ENCODE data around the gene SPSB4.

Gene SPSB4

GRCh38 chr3:141152801-141153678 is 101.9 kb downstream of the SPSB4 start:
- DNase-seq (ENCODE audit: low spot score) = no peak

GRCh38 chr3:141153679-141153966 is 102.5 kb downstream of the SPSB4 start:
- no peak for DNase-seq (ENCODE audit: low spot score)

DNA sequence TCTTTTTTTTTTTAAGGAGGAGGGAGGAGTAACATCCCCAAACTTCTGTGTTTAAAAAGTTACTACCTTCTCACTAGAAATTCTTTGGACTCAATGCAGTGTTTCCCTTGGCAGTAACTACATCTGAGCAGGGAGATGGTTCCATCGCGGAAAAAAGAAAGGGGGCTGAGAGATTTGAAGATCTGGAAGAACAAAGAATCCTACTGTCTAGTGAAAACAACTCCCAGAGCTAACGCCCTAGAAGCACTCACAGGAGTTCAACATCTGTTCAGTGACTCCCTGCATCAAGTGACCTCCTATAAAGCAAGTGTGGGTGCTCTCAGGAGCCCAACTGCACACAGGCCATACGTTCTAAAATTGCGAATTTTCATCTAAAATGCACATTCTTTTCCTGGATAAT is 113.7 kb downstream of the SPSB4 start:
- DNase-seq (ENCODE audit: low spot score) = no peak

GRCh38 chr3:141167681-141168080 is 116.5 kb downstream of the SPSB4 start:
- no peak for DNase-seq (ENCODE audit: low spot score)

GRCh38 chr3:141170678-141171295 is 119.6 kb downstream of the SPSB4 start:
- DNase-seq (ENCODE audit: low spot score) = no peak

GRCh38 chr3:141174674-141175073 is 123.5 kb downstream of the SPSB4 start:
- DNase-seq (ENCODE audit: low spot score) = no peak

GRCh38 chr3:141176775-141177174 is 125.6 kb downstream of the SPSB4 start:
- no peak for DNase-seq (ENCODE audit: low spot score)

DNA sequence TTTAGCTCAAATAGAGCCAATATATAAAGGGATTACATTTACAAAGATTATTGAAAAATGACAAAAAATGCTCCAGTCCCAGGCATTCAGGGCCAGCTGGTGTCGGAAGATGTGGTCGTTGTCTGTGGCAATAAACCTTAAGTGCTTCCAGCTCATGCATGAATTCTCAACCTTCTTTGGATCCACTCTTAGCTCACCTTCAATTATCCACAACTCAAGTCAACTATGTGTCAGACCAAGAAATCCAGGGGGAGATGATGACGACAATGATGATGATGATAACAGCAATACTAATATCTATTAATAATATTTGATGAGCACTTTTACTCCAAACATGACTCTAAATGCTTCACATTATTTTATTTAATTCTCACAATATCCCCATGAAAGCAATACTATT is 126.9 kb downstream of the SPSB4 start:
- DNase-seq (ENCODE audit: low spot score) = no peak

- no peak for DNase-seq (ENCODE audit: low spot score)
Observed at GRCh38 chr3:141178551-141178950, 127.4 kb downstream of the SPSB4 start.

- DNase-seq (ENCODE audit: low spot score) = no peak
Observed at GRCh38 chr3:141179983-141180382, 128.8 kb downstream of the SPSB4 start.

GRCh38 chr3:141181196-141181595 is 130.0 kb downstream of the SPSB4 start:
- DNase-seq (ENCODE audit: low spot score) = no peak

DNA sequence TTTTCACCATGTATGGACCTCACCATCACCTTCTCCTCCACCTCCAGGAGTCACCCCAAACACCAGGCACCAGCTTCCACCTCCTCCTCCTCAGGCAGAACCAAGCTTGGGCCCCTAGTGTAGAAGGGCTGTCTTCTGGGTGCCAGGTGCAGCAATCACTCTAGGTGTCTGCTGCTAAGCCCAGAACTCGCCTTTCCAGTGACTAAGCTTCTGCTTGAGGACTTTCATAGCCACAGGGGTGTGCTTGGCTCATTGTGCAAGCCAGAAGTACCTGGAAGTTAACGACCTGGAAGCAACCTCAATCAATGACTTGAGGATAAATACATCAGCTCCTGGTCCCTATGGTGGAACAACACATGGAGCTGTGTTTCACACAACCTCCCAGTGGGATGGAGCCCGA is 130.7 kb downstream of the SPSB4 start:
- DNase-seq (ENCODE audit: low spot score) = no peak

GRCh38 chr3:141183606-141184005 is 132.5 kb downstream of the SPSB4 start:
- no peak for DNase-seq (ENCODE audit: low spot score)

DNA sequence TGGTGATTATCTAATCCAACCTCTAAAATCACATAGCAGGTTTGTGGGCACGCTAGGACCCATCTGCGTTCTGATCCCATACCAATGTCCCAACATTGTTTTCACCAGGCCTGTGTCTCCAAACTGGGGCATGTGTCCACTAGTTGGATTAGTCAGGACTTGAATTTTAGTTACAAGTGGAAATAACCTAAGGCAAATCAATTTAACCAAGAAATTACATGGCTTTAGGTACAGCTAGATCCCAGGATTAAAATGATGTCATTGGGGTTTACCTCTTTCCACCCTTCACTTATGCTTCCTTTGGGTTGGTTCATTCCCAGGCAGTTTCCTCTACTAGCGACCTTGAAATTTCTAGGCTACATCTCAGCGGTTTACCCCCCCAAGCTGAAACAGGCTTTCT is 133.3 kb downstream of the SPSB4 start:
- DNase-seq (ENCODE audit: low spot score) = no peak

- no peak for DNase-seq (ENCODE audit: low spot score)
Observed at GRCh38 chr3:141191097-141191749, 140.1 kb downstream of the SPSB4 start.

DNA sequence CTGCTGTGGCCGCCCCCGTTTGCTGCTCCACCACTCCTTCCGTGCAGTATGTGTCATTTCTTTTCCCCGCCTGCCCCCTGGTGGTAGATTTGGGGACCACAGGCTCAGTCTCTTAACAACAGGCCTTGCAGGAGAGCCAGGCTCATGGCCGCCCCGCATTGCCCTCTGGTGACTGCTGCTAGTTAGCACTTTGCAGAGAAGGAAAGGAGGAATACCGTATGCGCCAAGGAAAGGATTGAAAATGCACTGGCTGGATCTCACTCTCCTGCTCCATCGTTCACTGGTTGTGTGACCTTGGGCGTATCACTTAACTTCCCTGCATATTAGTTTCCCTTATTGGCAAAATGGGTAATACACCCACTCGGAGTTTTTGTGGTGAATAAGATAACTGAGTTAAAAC is 141.2 kb downstream of the SPSB4 start:
- DNase-seq (ENCODE audit: low spot score) = peak; percentile 97

DNA sequence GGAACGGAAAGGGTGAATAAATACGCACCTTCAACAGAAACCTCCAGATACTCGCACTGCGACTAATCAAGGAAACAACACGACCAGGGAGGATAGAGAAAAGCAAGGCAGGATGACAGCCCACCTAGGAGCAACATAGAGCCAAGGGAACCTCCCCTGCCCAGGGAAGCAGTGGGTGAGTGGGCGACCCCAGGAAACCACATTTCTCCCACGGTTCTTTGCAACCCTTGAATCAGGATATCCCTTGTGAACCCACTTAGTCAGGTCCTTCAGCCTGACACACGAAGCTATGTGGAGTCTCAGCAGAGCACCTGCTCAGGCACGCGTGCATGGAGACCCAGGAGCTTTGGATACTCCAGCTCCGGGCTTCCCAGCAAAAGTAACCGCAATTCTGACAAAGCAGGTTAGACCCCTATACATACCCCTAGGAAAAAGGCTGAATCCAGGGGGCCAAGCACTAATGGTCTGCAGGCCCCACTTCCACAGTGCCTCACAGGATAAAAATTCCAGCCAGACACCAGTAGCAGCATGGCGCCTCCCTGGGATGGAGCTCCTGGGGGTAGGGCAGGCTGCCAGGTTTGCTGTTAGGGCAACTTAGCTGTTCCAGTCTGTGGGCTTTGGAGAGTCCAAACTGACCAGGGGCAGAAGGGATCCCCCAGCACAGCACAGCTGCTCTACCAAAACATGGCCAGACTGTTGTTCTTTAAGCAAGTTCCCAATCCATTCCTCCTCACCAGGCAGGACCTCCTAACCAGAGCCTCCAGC is 142.1 kb downstream of the SPSB4 start:
- no peak for DNase-seq (ENCODE audit: low spot score)

Data from activated CD4-positive, alpha-beta T cell treated with anti-CD3 and anti-CD28 coated beads, Interleukin-2, Interleukin-4, amounts not matched to agents 100 ng/mL and 50 ng/mL, durations not matched to agents 16 hours and 8 hours (primary cell).